HepG2 (cell line): ENCODE data around the gene RAPGEF6. TPM values are rescaled to one million over a fixed set of nuclear protein-coding genes. Genes with fewer than 3 reads are reported as not detected.

Experiments used
- ATAC-seq: fragments of 200-7000 bp; cut with Tn5 transposase; 3 replicates; pipeline ENCODE4 v1.9.1; 2020; ENCODE audit warnings: mild to moderate bottlenecking, moderate library complexity
- BruUV-seq: library from RNA; stranded (reverse); fragments of 400-500 nt; replicated peaks from 2 replicates; lab custom pipeline; 2021; lab: Mats Ljungman, UMichigan
- CTCF ChIA-PET: fragments of 300-600 bp; formaldehyde crosslinking; extraction: SDS; loops from one replicate; lab custom pipeline; 2021; ENCODE audit warnings: low total read pairs, inconsistent platforms, low intra/inter-chr PET ratio; lab: Yijun Ruan, JAX
- POLR2A ChIA-PET: fragments of 350-600 bp; sonication (Branson Sonifier 250); formaldehyde crosslinking; loops from one replicate; lab custom pipeline; 2020; ENCODE audit warnings: antibody characterized with exemption, inconsistent platforms; lab: Yijun Ruan, JAX
- DNase-seq: peaks from one replicate; pipeline ENCODE4 v3.0.0-alpha.2; 2015; ENCODE audit warnings: low spot score
- FAIRE-seq: peaks from 3 replicates; lab custom pipeline; 2011; peaks lifted over from hg19 to GRCh38; lab: Jason Lieb, UNC
- H2AFZ ChIP-seq: one replicate; pipeline ENCODE4 v1.6.1; 2011; ENCODE audit warnings: low read length, inconsistent platforms
- H3K27ac ChIP-seq: fragments of 300-600 bp; 3 replicates; pipeline ENCODE4 v1.8.0; 2011; ENCODE audit warnings: mixed run types, mild to moderate bottlenecking, mixed read lengths, low read length, inconsistent platforms; ENCODE audit not compliant: insufficient read depth; ENCODE audit errors: extremely low read length
- H3K27me3 ChIP-seq, 2 experiments: fragments of 200-600 bp in 1 of 2; 2 replicates in 1 of 2; 3 replicates in 1 of 2; pipeline versions ENCODE4 v1.6.0 to v1.8.0; 2011; ENCODE audit warnings: low read length in 2 of 2, mild to moderate bottlenecking in 2 of 2, moderate library complexity in 2 of 2, inconsistent platforms in 1 of 2; ENCODE audit not compliant: insufficient read depth in 2 of 2, control insufficient read depth in 1 of 2
- H3K36me3 ChIP-seq, 2 experiments: fragments of 200-600 bp in 1 of 2; replicated peaks in 1 of 2; 2 replicates in 1 of 2; 3 replicates in 1 of 2; pipeline versions ENCODE4 v1.5.1 to v1.8.0; 2011; ENCODE audit warnings: low read length in 2 of 2, inconsistent platforms in 1 of 2; ENCODE audit not compliant: insufficient read depth in 2 of 2, control insufficient read depth in 1 of 2
- H3K4me1 ChIP-seq: 2 replicates; pipeline ENCODE4 v1.5.1; 2012; ENCODE audit warnings: low read length, inconsistent platforms; ENCODE audit not compliant: insufficient read depth
- H3K4me2 ChIP-seq: 2 replicates; pipeline ENCODE4 v1.6.0; 2011; ENCODE audit warnings: low read depth, low read length, inconsistent platforms
- H3K4me3 ChIP-seq, 3 experiments: fragments of 200-600 bp in 1 of 3; sonication (generic), shearing (Covaris generic) in 1 of 3; replicated peaks in 1 of 3; 2 replicates each; pipeline ENCODE4 v1.5.1; 2011 to 2016; ENCODE audit warnings: low read length in 3 of 3, inconsistent platforms in 2 of 3, low read depth in 2 of 3, mild to moderate bottlenecking in 2 of 3, control low read depth in 1 of 3, mixed read lengths in 1 of 3; ENCODE audit not compliant: insufficient read depth in 1 of 3
- H3K79me2 ChIP-seq: one replicate; pipeline ENCODE4 v1.6.1; 2011; ENCODE audit warnings: low read length, inconsistent platforms; ENCODE audit not compliant: insufficient read depth
- H3K9ac ChIP-seq: 2 replicates; pipeline ENCODE4 v1.6.0; 2011; ENCODE audit warnings: mild to moderate bottlenecking, low read depth, low read length, inconsistent platforms; ENCODE audit not compliant: insufficient read depth
- H3K9me3 ChIP-seq: 2 replicates; pipeline ENCODE4 v1.5.1; 2012; ENCODE audit warnings: mild to moderate bottlenecking, low read length
- H4K20me1 ChIP-seq: 2 replicates; pipeline ENCODE4 v1.6.0; 2011; ENCODE audit warnings: inconsistent platforms, mild to moderate bottlenecking, low read length, moderate library complexity; ENCODE audit not compliant: insufficient read depth
- HNF4A ChIP-seq: sonication (generic); formaldehyde crosslinking; IDR thresholded peaks from 2 replicates; pipeline ENCODE4 v1.4.0; 2020; ENCODE audit warnings: missing genetic modification reagents
- HOXA3 ChIP-seq: sonication (generic); formaldehyde crosslinking; IDR thresholded peaks from 2 replicates; pipeline ENCODE4 v1.5.0; 2020; ENCODE audit warnings: missing genetic modification reagents
- POLR2AphosphoS2 ChIP-seq: IDR thresholded peaks from 2 replicates; pipeline ENCODE4 v1.6.1; 2011; ENCODE audit warnings: low read depth, low read length, improper control_type of control experiment
- ZBTB20 ChIP-seq: sonication (generic); formaldehyde crosslinking; IDR thresholded peaks from 2 replicates; pipeline ENCODE4 v1.8.1; 2023; ENCODE audit warnings: missing genetic modification reagents, low read depth, mild to moderate bottlenecking, borderline replicate concordance
- ZNF232 ChIP-seq: sonication (generic); formaldehyde crosslinking; IDR thresholded peaks from 2 replicates; pipeline ENCODE4 v1.4.0; 2020; ENCODE audit warnings: missing genetic modification reagents, borderline replicate concordance
- ZNF280B ChIP-seq: sonication (generic); formaldehyde crosslinking; IDR thresholded peaks from 2 replicates; pipeline ENCODE4 v1.5.0; 2020; ENCODE audit warnings: missing genetic modification reagents, mild to moderate bottlenecking, borderline replicate concordance
- ZNF687 ChIP-seq: sonication (generic); formaldehyde crosslinking; IDR thresholded peaks from 2 replicates; pipeline ENCODE4 v1.5.1; 2020; ENCODE audit warnings: mild to moderate bottlenecking, missing genetic modification reagents, moderate library complexity
- WGBS: methylation state at CpG from one replicate; pipeline ENCODE4 v1.1.6; 2017; ENCODE audit warnings: low lambda C conversion rate; 5-methylcytosine and 5-hydroxymethylcytosine counted together
- in situ Hi-C: cut with HindIII; loops from 2 replicates; pipeline ENCODE4 v1.10.0; 2017; ENCODE audit warnings: low pct_unique_long_range_greater_than_20kb; ENCODE audit not compliant: extremely low pct_ligation_motif_present
- intact Hi-C: fragments of 100-400 bp; cut with micrococcal nuclease; formaldehyde crosslinking; loops from one replicate; pipeline ENCODE4 v1.10.0; 2022; ENCODE audit not compliant: unreplicated experiment
- polyA plus RNA-seq, 8 experiments: library from polyadenylated mRNA; depleted of rRNA in 3 of 8; stranded (reverse) in 7 of 8; unstranded in 1 of 8; fragments of >200 nt; fragmentation: Illumina TruSeq in 4 of 8; extraction: Trizol in 4 of 8; gene quantifications; 2 replicates each; pipeline versions ENCODE4 v1.2.1 to v1.2.3, GENCODE V29; 2011 to 2016; ENCODE audit warnings: low read depth in 4 of 8, missing spikeins in 1 of 8, mixed read lengths in 1 of 8; ENCODE audit not compliant: insufficient read depth in 1 of 8
- total RNA-seq, 5 experiments: library from RNA; depleted of rRNA; stranded (reverse); fragments of >200 nt; fragmentation: Illumina TruSeq; extraction: Trizol; gene quantifications; 2 replicates each; pipeline ENCODE4 v1.2.3, GENCODE V29; 2016; ENCODE audit warnings: low read depth in 1 of 5

RAPGEF6 gene
- total and polyA plus RNA-seq, 2 of the 13 experiments (the other 11 are each of a cell fraction or from before 2014, with no cell fraction given), result 7.7 to 24.6 TPM

- peak; percentile 10; the same call in 1 of the 2 replicates for TF ChIP-seq HNF4A
Measured at GRCh38 chr5:131581702-131582101, 53.3 kb downstream of the RAPGEF6 start (continued).

GRCh38 chr5:131579917-131580671 is 54.9 kb downstream of the RAPGEF6 start:
- Histone ChIP-seq H3K36me3 (peaks cover 6 to 32% of the 10 kb centered on the region in 2 experiments), H3K79me2 (peaks cover 50% of the 10 kb centered on the region), H4K20me1 (no peaks in the 10 kb centered on the region), H2AFZ (no peak overlapping the region), H3K9me3 (peaks cover 31% of the 10 kb centered on the region), H3K4me3 (no peak overlapping the region), H3K4me2 (no peak overlapping the region), H3K27ac (no peak overlapping the region), H3K9ac (no peak overlapping the region), H3K4me1 (peaks cover 7% of the 10 kb centered on the region), H3K27me3 (no peaks in the 10 kb centered on the region)
- ChIA-PET POLR2A (no interaction called here), CTCF (no interaction called here)
- 99% methylated on average over 18 of the region's 38 CpGs for WGBS
- DNase-seq (no peak), FAIRE-seq (no peak), ATAC-seq (no peak)
- intact Hi-C loops (no loop called here), in situ Hi-C loops (loop anchor here (10.0 kb wide), 1 partner anchor 425 kb away; no protein-coding TSS in a partner anchor)
- no TSS peak for BruUV-seq
- TF ChIP-seq POLR2AphosphoS2 (no peak), ZNF232 (no peak), HOXA3 (CRISPR knock-in tag) (no peak), ZBTB20 (no peak), ZNF687 (CRISPR knock-in tag) (peak; percentile 12; the same call in 1 of the 2 replicates), ZNF280B (CRISPR knock-in tag) (no peak)
